Peyer's patch (tissue), 4 donors: Measurements from ENCODE around the gene OSBPL6.

Source experiments
- POLR2A ChIP-seq, 2 donors: fragments of 450-650 bp; IDR thresholded peaks; one replicate each; pipeline ENCODE4 v1.5.1; 2017; ENCODE audit warnings: antibody characterized with exemption in 2 of 2, mild to moderate bottlenecking in 2 of 2, moderate library complexity in 2 of 2
- TF ChIP-seq, protein P1 (sequence below), 6 experiments: fragments of 450-650 bp in 4 of 6; fragments of 200-600 bp in 2 of 6; sonication (generic) in 1 of 6; IDR thresholded peaks; one replicate each; pipeline ENCODE4 v1.5.1; 2017 to 2019; ENCODE audit warnings: antibody characterized with exemption in 6 of 6, mild to moderate bottlenecking in 3 of 6, moderate library complexity in 1 of 6

DNA sequence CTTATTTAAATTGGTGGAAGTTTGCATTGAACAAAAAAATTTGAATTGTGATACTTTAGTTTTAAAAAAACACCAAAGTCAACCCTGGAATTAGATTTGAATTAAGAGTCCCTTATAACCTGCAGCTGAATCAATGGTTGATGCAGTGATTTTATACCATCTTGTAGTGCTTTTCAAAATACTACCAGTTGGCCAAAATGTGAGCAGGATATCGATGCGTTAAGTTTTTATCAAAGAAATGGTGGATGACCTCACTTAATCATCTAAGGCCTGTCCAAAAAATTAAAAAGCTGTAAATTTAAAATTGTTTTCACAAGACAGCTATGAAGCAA is 48.2 kb downstream of the OSBPL6 start:
- TF ChIP-seq, protein P1, sequence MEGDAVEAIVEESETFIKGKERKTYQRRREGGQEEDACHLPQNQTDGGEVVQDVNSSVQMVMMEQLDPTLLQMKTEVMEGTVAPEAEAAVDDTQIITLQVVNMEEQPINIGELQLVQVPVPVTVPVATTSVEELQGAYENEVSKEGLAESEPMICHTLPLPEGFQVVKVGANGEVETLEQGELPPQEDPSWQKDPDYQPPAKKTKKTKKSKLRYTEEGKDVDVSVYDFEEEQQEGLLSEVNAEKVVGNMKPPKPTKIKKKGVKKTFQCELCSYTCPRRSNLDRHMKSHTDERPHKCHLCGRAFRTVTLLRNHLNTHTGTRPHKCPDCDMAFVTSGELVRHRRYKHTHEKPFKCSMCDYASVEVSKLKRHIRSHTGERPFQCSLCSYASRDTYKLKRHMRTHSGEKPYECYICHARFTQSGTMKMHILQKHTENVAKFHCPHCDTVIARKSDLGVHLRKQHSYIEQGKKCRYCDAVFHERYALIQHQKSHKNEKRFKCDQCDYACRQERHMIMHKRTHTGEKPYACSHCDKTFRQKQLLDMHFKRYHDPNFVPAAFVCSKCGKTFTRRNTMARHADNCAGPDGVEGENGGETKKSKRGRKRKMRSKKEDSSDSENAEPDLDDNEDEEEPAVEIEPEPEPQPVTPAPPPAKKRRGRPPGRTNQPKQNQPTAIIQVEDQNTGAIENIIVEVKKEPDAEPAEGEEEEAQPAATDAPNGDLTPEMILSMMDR (IDR thresholded peaks at IDR 0.05): no peak
- TF ChIP-seq POLR2A (IDR thresholded peaks at IDR 0.05): no peak
